PC-9 (cell line): ENCODE data around the gene CHST15. TPM values are rescaled to one million over a fixed set of nuclear protein-coding genes. Genes with fewer than 3 reads are reported as not detected.

Source experiments
- BruUV-seq: library from RNA; stranded (reverse); fragments of 400-500 nt; replicated peaks from 2 replicates; lab custom pipeline; 2021; lab: Mats Ljungman, UMichigan
- CTCF ChIA-PET: fragments of 300-600 bp; sonication (Branson Sonifier 250); formaldehyde crosslinking; loops from one replicate; lab custom pipeline; 2022; ENCODE audit warnings: antibody characterized with exemption; lab: Charles Lee
- POLR2A ChIA-PET: fragments of 300-600 bp; sonication (Branson Sonifier 250); formaldehyde crosslinking; loops from one replicate; lab custom pipeline; 2022; ENCODE audit warnings: antibody characterized with exemption; ENCODE audit not compliant: unreplicated experiment; lab: Charles Lee
- DNase-seq, 2 experiments: peaks; one replicate each; pipeline versions ENCODE4 v3.0.0 to v3.0.0-alpha.2; 2015 to 2022; ENCODE audit warnings: mixed read lengths in 1 of 2
- H2AFZ ChIP-seq: fragments of 200-600 bp; sonication (generic); 2 replicates; pipeline ENCODE4 v1.8.1; 2017; ENCODE audit warnings: antibody characterized with exemption
- H3F3A ChIP-seq: fragments of 200-600 bp; sonication (generic); 2 replicates; pipeline ENCODE4 v1.8.1; 2017; ENCODE audit warnings: antibody characterized with exemption, mild to moderate bottlenecking, low read depth; ENCODE audit not compliant: insufficient read depth
- H3K27ac ChIP-seq: fragments of 200-600 bp; sonication (generic); 2 replicates; pipeline ENCODE4 v1.6.1; 2016; ENCODE audit warnings: mixed run types
- H3K27me3 ChIP-seq: fragments of 200-600 bp; sonication (generic); 2 replicates; pipeline ENCODE4 v1.6.1; 2016; ENCODE audit warnings: low read depth, mixed run types; ENCODE audit not compliant: insufficient read depth
- H3K36me3 ChIP-seq: fragments of 200-600 bp; sonication (generic); 2 replicates; pipeline ENCODE4 v1.6.1; 2016; ENCODE audit warnings: low read depth, mixed run types
- H3K4me1 ChIP-seq: fragments of 200-600 bp; sonication (generic); replicated peaks from 2 replicates; pipeline ENCODE4 v1.6.1; 2016; ENCODE audit warnings: mixed run types; ENCODE audit not compliant: insufficient read depth
- H3K4me2 ChIP-seq: fragments of 200-600 bp; sonication (generic); 2 replicates; pipeline ENCODE4 v1.6.1; 2017; ENCODE audit warnings: mixed run types
- H3K4me3 ChIP-seq: fragments of 200-600 bp; sonication (generic); 2 replicates; pipeline ENCODE4 v1.6.1; 2016; ENCODE audit warnings: mixed run types
- H3K79me2 ChIP-seq: fragments of 200-600 bp; sonication (generic); 2 replicates; pipeline ENCODE4 v1.6.1; 2017; ENCODE audit warnings: low read depth, mixed run types
- H3K9me2 ChIP-seq: fragments of 200-600 bp; sonication (generic); 2 replicates; pipeline ENCODE4 v1.8.1; 2017; ENCODE audit warnings: mild to moderate bottlenecking; ENCODE audit not compliant: insufficient read depth
- H3K9me3 ChIP-seq: fragments of 200-600 bp; sonication (generic); 2 replicates; pipeline ENCODE4 v1.8.1; 2016; ENCODE audit warnings: low read depth; ENCODE audit not compliant: insufficient read depth
- H4K20me1 ChIP-seq: fragments of 200-600 bp; sonication (generic); 2 replicates; pipeline ENCODE4 v1.8.1; 2017; ENCODE audit not compliant: insufficient read depth
- CTCF ChIP-seq: fragments of 200-600 bp; sonication (generic); conservative IDR thresholded peaks from 2 replicates; pipeline ENCODE4 v1.6.1; 2017; ENCODE audit warnings: mixed run types, antibody characterized with exemption, mild to moderate bottlenecking, moderate library complexity
- EZH2 ChIP-seq: fragments of 200-600 bp; sonication (generic); IDR thresholded peaks from 2 replicates; pipeline ENCODE4 v1.8.0; 2017; ENCODE audit warnings: antibody characterized with exemption, low read depth
- intact Hi-C: fragments of 100-400 bp; cut with micrococcal nuclease; formaldehyde crosslinking; loops from one replicate; pipeline ENCODE4 v1.10.0; 2022; ENCODE audit not compliant: unreplicated experiment
- total RNA-seq: library from RNA; stranded (reverse); gene quantifications from 2 replicates; pipeline ENCODE4 v1.2.3, GENCODE V29; 2021

The CHST15 gene
- total RNA-seq, 1 experiment from 2014 or later: 24.6 TPM

DNA sequence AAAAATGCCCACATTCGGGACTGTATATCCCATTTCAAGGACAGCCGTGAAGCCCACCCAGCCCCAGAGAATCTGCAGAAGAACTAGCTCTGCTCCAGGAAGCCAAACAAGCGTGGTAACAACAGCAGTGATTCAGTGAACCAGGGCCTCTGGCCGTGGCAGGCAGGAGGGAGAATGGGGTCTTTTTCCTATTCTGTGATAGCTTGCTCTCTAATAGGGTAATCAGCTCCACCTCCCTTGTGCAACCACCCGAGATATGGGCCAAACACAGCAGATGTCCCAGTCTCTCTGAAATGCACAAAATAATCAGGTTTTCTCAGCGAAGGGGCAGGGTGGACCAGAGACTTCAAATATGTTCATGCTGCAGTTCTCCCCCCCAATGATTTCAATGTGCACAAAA is 35.8 kb downstream of the CHST15 start:
- no peaks in the 10 kb centered on the region for H3F3A ChIP-seq
- H3K9me3 ChIP-seq: no peaks in the 10 kb centered on the region
- 0 out of 2 replicates have a peak, but pooled peaks cover 7% of the 10 kb centered on the region for H3K4me1 ChIP-seq
- no peak overlapping the region for H3K27ac ChIP-seq
- intact Hi-C loops: no loop called here
- no peak overlapping the region for H3K4me2 ChIP-seq
- ChIA-PET CTCF (no interaction called here), POLR2A (no interaction called here)
- no peaks in the 10 kb centered on the region for H3K27me3 ChIP-seq
- no peak for TF ChIP-seq EZH2
- no peak for TF ChIP-seq CTCF
- BruUV-seq: no TSS peak
- H3K4me3 ChIP-seq: no peak overlapping the region
- H3K9me2 ChIP-seq: no peaks in the 10 kb centered on the region
- no peaks in the 10 kb centered on the region for H3K36me3 ChIP-seq
- no peak overlapping the region for H2AFZ ChIP-seq
- DNase-seq: no peak
- H3K79me2 ChIP-seq: peaks cover 13% of the 10 kb centered on the region
- no peaks in the 10 kb centered on the region; the same call in 1 of the 2 replicates for H4K20me1 ChIP-seq

GRCh38 chr10:124056337-124056980 is 36.9 kb downstream of the CHST15 start:
- intact Hi-C loops: no loop called here
- no peak for DNase-seq
- Histone ChIP-seq H3K4me1 (0 out of 2 replicates have a peak, but pooled peaks cover 7% of the 10 kb centered on the region), H3K4me3 (no peak overlapping the region), H3K9me2 (no peaks in the 10 kb centered on the region), H2AFZ (no peak overlapping the region), H3K36me3 (no peaks in the 10 kb centered on the region), H3K79me2 (peaks cover 17% of the 10 kb centered on the region), H3F3A (no peaks in the 10 kb centered on the region), H3K9me3 (no peaks in the 10 kb centered on the region), H3K4me2 (no peak overlapping the region), H3K27ac (no peak overlapping the region), H4K20me1 (no peaks in the 10 kb centered on the region; the same call in 1 of the 2 replicates), H3K27me3 (no peaks in the 10 kb centered on the region)
- BruUV-seq: no TSS peak
- TF ChIP-seq CTCF (no peak), EZH2 (no peak)
- CTCF ChIA-PET: no interaction called here
- POLR2A ChIA-PET: no interaction called here

- H3K27me3 ChIP-seq: no peaks in the 10 kb centered on the region
- peak in 1 of 2 experiments; percentile 43 for DNase-seq
- TF ChIP-seq CTCF: no peak
- TF ChIP-seq EZH2: no peak
- H3K27ac ChIP-seq: no peak overlapping the region
- peaks cover 26% of the 10 kb centered on the region for H3K79me2 ChIP-seq
- no peak overlapping the region for H3K4me3 ChIP-seq
- no peaks in the 10 kb centered on the region for H3K36me3 ChIP-seq
- no peak overlapping the region for H2AFZ ChIP-seq
- H4K20me1 ChIP-seq: peaks cover 2% of the 10 kb centered on the region; the same call in 1 of the 2 replicates
- ChIA-PET POLR2A (no interaction called here), CTCF (no interaction called here)
- no peak overlapping the region for H3K4me2 ChIP-seq
- intact Hi-C loops: no loop called here
- H3K9me3 ChIP-seq: no peaks in the 10 kb centered on the region
- no TSS peak for BruUV-seq
- H3K4me1 ChIP-seq: 0 out of 2 replicates have a peak, but pooled peaks cover 7% of the 10 kb centered on the region
- H3F3A ChIP-seq: no peaks in the 10 kb centered on the region
- H3K9me2 ChIP-seq: no peaks in the 10 kb centered on the region
Observed at GRCh38 chr10:124053971-124054370, 39.4 kb downstream of the CHST15 start.
